Left hindlimb (tissue), 1 donor: ENCODE measurements around the gene CPZ.
A peak's percentile ranks its signal among the peaks of the same experiment; 100 is the strongest.
"Not testable (repeated sequence)": the region's sequence is repeated elsewhere in the genome, so short reads cannot be mapped to it uniquely, and the experiment has no call there.

Experiments
- DNase-seq: peaks from one replicate; pipeline ENCODE4 v3.0.0-alpha.2; 2018

The CPZ gene

DNA sequence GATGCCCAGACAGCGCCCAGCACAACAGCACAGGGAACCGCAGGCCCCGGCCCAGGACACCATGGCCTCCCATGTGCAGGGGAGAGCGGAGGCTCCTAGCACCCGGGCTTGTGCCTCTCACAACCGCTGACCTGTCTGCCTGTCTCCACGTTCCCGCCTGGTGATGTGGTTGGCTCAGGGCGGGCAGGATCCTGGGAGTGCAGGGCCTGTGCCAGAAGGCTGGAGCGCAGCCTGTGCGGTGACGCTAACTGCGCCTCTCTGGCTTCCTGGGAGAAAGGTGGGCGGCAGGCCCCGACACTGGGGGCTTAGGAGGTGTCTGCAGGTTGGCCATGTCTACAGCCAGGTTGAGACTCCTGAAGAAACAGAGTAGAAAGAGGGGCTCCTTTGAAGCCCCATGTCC, 48.7 kb downstream of the CPZ start:
- peak; percentile 11 for DNase-seq

DNA sequence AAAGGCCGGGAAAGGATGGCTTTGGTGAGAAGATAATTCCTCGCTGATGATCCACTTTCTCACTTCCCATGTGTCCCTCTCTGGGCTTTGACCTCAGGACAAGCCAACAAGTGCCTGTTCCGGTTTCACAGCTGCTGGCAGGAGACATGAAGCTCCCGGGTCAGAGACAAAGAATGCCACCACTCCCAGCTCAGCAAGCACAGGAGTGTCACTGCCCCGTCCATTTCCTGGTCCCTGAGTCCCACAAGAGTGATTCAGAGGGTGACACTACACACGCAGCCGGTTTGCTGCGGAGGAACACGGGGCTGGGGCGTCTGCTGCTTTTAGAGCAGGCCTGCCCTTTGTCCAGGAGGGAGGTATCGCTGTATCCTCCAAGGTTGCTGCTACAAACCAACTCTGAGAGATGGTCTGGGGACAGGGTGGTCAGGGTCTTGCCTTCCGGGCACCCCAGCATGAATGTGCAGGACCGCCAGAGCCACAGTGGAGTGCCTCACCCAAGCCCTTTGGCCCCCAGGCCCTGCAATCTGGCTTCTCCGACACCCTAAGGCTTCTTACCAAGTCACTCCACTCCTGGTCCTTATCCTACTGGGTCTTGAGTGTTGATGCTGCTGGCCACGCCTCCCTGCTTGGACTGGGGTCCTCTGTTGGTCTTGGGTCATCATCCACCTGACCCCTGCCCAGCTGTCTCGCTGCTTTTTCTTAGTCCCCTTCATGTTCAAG, 49.5 kb downstream of the CPZ start:
- peak; percentile 12 for DNase-seq

DNA sequence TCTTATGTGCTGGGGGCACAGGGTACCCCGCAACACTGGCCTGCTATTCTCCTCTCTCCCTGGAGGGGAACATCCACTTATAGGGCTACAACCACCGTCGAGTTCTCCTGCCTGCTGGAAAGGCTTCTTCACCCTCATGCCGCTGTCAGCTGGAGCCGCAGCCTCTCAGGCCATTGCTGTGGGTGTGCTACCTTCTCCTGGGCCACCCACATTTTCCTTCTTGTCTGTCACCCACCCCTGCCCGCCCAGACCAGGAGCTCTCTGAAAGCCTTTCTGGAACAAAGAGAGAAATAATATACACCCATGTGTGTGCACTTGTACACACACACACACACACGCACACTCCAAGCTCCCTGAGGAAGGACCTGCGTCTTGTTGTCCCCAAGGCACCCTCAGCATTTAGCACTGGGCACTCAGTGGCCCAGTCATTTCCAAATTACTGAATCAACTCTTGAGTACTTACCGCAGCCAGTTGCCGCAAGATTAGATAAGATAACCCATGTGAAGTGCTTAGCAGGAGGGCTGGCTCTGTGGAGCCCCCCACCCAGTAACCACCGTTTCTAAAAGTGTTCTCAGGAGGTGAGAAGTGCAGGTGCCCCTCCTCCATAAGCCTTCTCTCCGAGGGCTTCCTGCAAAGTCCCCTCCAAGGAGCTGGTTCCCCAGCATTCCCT, 50.2 kb downstream of the CPZ start:
- peak; percentile 10 for DNase-seq

DNA sequence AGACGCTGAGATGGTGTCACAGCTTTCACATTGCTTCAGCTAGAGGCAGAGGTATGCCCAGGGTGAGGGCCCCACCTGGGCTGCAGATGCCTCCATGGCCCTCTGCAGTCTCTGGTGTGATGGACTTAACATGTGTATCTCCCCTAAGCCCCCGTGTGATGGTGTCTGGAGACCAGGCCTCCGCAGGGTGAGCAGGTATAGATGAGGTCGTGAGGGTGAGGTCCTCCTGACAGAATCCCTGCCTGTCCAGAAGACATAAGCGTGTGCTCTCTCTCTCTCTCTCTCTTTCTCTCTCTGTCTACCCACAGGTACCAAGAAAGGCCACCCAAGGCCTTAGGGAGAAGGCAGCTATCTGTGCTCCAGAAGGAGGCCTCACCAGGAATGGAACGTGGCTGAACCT, 50.9 kb downstream of the CPZ start:
- no peak for DNase-seq

DNA sequence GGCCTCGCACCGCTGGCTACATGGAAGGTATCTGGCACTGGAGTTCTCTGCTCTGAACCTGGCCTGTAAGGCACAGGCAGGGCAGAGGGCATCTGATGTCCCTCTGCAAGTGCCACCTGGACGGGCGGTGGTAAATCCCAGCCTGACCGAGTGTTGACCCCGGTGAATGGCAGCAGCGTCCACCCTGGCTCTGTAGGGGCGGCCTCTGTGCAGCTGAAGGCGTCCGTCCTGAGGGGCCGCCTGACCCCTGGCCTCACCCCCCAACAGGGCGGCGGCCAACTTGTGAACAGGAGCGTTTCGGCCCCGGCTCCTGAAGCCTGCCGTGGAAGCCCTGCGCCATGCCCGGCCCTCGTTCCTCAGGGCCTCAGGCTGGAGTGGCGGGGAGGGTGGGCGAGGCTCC, 51.4 kb downstream of the CPZ start:
- DNase-seq: peak; percentile 19

DNA sequence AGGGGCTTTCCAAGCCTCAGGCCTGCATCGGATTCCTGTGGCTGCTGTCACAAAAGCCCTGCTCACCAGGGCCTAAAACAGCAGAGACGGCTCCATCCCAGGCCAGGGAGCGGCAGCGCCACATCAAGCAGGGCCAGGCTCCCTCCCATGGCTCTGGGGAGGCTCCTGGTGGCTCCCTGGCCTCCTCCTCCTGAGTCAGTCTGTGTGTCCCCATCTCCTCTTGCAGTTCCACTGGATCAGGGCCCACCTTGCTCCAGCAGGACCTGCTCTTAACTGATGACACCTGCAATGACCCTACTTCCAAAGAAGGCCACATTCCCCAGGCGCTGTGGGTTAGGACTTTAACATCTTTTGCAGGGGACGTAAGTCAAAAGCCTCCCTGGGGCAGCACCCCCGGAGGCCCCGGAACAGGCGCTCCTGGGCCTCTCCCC, 51.9 kb downstream of the CPZ start:
- peak; percentile 19 for DNase-seq

DNA sequence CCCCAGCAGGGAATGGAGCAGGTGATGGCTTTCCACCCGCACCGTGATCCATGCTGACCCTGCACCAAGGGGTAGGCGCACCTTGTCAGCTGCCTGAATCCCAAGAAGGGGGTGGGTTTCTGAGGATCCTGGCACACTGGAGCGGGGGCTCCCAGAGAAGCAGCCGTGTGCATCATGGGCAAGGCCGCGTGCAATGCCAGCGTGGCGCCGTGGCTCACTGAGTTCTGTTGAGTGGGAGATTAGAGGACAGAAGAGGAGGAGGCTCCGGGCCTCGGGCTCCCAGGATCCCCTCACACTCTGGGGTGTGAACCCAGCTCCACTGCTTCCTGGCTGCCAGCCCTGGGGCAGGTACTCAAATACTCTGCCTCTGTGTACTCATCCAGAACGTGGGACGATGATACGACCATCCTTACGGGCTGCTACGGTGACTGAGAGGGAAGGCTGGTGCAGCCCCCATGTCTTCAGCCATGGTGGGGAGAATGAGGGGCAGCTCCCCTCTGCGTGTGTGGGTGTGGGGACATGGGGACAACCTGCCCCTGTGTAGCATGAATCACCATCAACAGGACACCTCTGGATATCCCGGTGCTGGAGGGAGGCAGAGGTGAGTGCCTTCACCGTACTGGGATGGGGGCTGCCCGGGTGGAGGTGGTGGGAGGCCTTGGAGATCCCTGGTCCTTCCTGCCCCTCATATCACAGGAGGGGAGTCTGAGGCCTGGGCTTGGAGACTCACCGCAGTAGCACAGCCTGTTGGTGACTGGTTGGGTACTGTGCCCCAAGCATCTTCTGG, 52.6 kb downstream of the CPZ start:
- DNase-seq: peak; percentile 13

DNA sequence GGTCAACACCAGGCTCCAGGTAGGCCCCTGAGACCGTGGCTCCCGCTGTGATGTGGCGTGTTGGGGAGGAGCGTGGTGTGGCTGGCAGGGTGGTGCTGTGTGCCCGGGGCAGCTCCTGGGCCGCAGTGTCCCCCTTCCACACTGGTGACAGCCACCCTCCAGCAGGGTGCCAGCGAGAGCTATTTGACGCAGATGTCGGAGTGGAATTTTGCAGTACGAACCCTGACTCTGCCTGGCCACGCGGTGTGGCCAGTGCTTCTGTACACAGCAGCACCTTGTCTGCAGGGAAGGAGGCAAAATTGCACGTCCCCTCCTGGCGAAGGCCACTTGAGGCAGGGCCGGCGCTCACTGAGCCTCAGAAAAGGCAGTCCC, 53.2 kb downstream of the CPZ start:
- no peak for DNase-seq

DNA sequence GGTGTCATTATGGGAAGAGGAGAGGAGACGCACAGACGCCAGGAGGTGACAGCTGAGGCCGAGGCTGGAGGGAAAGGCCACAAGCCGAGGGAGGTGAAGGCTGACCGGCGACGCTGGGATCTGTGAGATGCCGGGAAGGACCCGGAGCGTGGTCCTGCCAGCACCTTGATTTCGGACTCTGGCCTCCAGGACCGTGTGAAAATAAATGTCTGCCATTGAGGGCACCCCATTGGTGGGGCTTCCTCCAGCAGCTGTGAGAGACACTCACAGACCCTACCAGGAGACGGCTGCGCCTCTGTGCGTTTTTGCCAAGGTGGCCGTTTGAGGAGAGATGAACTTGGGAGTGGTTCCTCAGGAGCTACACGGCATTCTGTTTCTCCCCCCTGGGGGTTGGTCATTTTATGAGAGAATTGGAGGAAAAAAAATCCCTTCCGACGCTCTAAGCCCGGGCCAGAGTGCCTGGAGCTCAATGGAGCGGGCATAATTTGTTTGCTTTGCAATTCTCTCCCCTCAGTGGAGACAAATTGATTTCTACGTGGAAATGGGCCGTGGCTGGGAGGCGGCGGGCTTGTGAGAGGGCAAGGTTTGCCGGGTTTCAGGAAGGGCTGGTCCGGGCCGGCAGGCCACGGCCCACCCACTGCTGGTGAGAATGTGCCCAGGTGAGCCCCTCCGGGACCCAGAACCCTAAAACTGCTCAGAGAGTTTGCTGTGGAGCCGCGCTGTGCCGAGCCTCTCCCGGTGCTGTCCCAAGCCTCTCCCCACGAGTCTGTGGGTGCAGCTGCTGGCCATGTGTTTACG, 53.9 kb downstream of the CPZ start:
- peak; percentile 25 for DNase-seq

DNA sequence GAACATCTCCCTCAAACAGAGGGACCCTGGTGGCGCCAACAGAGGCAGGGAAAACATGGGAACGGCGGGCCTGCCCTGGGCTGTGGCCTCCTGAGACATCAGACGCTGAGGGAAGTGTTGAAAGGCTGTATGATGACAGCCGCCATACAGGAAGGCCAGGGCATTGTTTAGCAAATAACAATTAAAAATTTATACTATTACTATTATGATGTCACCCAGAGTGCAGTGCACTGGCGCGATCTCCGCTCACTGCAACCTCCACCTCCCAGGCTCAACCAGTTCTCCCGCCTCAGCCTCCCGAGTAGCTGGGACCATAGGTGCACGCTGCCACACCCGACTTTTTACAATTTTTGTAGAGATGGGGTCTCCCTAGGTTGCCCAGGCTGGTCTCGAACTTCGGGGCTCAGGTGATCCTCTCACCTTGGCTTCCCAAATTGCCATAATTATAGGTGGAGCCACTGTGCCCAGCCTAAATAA, 54.6 kb downstream of the CPZ start:
- no peak for DNase-seq

DNA sequence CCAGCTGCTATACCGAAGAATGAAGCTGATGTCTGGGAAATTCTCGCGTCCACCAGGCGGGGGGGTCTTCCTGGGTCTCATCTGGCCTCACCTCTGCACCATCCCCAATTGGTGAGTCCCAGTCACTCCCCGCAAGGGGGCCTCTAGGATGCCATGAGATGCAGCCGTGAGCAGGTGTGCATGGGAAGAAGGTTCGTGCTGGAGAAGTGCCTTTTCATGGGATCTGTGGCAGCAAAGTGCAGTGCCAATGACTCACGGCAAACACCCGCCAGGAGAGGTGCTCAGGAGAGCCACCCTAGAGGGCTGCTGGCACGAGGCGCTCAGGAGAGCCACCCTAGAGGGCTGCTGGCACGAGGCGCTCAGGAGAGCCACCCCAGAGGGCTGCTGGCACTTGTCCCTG, 55.1 kb downstream of the CPZ start:
- peak; percentile 13 for DNase-seq

DNA sequence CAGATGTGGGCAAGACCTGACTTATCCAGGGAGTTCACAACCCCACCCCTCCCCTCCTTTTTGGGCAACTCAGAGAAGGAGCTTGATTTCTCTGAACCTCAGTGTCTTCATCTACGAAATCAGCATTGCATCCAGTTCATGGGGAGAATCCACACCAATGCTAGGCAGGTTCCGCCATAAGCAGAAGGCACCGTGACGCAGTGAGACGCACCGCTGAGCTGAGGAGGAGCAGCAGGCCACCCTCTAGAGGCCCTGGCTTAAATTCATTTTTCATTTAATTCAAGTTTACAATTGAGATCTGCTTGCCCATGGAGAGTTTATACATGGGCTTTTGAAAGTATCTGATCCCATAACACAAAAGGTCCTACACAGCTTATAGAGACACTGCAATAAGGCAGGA, 55.7 kb downstream of the CPZ start:
- DNase-seq: peak; percentile 8

DNA sequence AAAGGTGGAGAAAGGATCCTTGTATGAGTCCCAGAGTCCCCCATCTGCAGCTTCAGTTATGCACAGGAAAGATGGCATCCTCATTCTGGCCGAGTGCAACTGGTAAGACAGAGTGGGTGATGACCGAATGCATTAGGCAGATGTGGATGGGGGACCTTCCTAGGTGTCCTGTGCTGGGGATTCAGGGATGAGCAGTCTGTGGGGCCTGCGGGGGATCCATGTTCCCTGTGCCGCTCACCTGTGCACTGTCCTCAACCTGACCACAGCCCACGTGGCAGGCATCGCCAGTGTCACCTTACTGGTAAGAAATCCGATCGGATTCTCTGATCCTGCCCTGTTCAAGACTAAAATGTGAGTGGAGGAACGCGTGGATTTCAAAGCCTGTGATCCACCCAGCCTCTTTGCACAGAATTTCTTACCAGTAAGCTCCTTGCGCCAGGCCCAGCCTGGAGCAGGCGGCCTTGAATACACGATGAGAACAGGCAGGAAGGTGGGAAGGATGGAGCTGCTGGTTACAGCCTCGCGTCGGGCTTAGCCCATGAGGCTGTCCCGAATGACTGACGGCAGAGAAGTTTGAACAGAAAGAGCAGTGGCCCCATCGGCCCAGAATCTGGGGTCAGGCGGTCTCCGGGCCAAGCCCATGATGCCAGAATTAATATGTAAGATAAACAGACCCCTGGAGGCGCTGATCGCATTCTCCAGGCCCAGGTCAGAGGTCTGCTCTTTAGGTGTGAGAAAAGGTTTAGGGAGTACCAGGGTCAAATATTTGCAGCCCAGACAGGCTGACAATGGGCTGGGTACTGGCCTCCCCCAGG, 56.5 kb downstream of the CPZ start:
- peak; percentile 9 for DNase-seq

DNA sequence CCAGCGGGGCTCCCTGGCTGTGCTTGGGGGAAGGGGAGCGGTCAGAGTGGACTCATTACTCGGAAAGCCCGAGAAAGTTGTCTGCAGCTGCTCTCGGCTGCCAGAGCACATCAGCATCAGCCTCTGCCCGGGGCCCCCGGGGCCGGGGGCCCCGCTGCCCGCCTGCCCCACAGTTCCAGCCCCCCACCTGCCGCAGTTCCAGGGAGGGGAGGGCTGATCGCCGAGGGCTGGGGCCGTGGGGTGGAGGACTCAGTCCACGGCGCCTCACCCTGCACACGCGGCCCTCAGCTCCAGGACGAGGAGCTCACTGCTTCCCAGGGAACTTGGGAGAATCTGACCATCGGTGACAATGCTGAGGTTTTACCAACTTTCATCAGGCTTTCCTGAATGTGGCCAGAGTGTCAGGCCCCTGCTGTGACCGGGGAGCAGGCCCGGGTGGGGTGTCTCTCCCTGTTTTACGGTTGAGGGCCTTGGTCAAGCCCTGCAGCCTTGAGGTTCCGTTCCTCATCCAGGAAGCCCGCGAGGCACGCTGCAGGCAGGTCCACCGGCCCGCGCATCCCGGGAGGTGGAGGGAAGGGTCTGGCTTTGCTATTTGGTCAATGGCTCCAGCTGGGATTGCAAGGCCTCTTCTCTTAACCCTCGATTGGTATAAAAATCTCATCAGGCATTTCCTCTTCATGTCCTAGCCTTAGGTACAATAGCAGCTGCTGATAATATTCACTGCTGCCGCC, 57.2 kb downstream of the CPZ start:
- peak; percentile 3 for DNase-seq

DNA sequence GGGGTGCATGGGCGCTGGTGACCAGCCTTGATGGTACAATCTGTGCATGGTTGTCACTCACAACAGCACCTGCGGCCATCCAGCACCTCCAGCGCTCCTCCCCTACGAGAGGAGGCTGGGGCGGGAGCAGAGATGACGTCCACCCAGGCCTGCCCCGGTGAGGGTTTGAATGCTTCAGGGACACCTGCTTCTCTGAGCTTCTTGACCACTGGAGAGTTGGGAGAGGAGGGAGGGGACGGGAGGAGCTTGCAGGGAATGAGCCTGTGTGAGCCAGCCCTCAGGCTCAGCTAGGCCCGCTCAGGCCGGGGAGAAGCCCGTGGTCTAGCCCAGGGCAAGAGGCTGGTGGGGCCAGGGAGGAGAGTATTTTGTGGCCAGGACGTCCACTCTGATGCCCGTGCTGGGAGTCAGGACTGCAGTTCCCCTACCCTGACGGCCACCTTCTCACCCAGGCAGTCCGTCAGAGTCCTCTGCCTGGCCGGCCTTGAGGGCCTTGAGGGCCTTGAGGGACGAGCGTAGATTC, 59.2 kb downstream of the CPZ start:
- DNase-seq: peak; percentile 8

DNA sequence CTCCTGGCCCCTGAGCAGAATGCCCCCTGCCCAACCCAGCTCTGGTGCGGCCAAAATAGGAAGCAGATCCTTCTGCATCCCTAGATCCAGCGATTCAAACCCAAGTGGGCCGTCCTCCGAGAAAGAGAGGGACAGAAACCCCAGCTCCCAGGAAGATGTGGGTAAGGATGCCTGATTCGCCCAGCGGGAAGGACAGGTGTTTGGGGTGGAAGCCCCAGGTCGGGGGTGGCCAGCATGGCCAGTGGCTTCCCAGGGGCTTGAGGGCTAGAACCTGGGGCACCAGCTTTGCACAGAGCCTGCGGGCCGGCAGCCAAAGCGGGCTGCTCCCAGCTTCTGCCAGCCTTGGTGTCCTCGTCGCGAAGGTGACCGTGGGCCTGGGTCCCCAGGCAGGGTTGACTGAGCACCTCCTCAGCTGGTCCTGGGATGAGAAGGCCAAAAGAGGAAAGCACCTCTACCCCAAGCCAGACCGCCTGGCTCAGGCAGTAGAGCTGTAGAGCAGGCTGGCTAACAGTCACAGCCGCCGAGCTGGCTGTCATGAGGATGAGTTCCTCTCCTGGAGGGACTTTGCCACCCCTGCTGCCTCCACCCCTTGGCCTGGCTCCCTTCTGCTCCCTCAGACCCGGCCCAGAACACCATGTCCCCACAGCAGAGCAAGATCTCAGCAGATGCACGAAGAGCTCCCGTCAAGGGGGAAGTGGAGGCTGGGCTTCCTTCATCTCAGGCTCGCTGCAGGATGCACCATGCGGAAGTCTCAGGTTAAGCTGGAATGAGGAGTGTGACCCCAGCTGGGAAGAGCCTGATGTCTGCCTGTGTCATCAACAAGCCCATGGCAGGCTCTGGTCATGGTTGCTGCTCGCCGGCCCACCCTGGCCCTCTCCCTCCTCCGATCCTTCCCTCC, 59.9 kb downstream of the CPZ start:
- DNase-seq: peak; percentile 10

DNA sequence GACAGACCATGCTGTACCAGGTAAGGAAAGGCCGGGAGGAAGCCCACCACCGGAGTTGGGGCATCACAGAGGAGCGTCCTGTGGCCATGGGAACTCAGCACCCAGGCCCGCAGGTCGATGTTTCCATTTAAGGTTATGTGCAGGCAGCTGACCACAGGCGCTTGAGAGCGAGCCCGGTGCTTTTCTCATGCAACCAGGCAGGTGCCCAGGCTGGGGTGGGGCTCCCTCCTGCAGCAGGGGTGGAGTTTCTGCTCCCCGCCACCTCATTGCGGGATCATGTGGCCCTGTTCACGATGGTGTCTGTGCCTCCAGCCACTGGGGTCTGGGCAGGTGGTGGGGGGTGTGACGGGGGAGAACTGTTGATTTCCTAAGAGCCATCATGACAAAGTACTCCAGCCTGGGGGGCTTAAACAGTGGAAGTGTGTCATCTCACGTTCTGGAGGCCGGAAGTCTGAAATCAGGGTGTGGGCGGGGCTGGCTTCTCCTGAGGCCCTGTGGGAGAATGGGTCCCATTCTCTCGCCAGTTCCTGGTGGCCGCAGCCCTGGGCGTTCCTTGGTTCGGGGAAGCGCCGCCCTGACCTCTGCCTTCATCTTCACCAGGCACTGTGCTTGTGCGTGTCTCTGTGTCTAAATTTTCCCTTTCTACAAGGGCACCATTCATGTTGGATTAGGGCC, 60.9 kb downstream of the CPZ start:
- peak; percentile 15 for DNase-seq

DNA sequence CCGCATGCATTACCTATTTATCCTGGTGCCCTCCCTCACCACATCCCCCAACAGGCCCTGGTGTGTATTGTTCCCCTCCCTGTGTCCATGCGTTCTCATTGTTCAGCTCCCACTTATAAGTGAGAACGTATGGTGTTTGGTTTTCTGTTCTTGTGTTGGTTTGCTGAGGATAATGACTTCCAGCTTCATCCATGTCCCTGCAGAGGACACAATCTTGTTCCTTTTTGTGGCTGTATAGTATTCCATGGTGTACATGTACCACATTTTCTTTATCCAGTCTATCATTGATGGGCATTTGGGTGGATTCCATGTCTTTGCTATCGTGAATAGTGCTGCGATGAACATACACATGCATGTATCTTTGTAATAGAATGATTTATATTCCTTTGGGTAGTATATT, 61.6 kb downstream of the CPZ start:
- DNase-seq: not testable (repeated sequence)
